Keratinocyte (primary cell): ENCODE data around the gene MAD1L1.

Experiments
- CTCF ChIP-seq, 3 experiments: IDR thresholded peaks in 1 of 3; conservative IDR thresholded peaks in 1 of 3; optimal IDR thresholded peaks in 1 of 3; 2 replicates in 2 of 3; 3 replicates in 1 of 3; pipeline versions ENCODE3 to v1.5.1; 2011; ENCODE audit warnings: low read length in 3 of 3, mild to moderate bottlenecking in 3 of 3, moderate library complexity in 2 of 3, control low read depth in 1 of 3, inconsistent platforms in 1 of 3; ENCODE audit not compliant: insufficient read depth in 2 of 3; ENCODE audit errors: extremely low read depth in 1 of 3
- EZH2 ChIP-seq: IDR thresholded peaks from one replicate; pipeline ENCODE4 v1.6.1; 2012; ENCODE audit warnings: inconsistent platforms, mild to moderate bottlenecking, low read length, moderate library complexity

GRCh38 chr7:2233926-2234325, 1.2 kb upstream of the MAD1L1 start:
- no peak for TF ChIP-seq EZH2
- TF ChIP-seq CTCF (optimal IDR thresholded peaks at IDR 0.05 in 1 of 3, IDR thresholded peaks at IDR 0.05 in 1 of 3, conservative IDR thresholded peaks at IDR 0.05 in 1 of 3; ENCODE audit: extremely low read depth in 1 of 3, insufficient read depth in 2 of 3, low read length in 3 of 3): no peak
